NCI-H187 (cell line): ENCODE measurements around the gene ZFYVE26.
"Not testable (repeated sequence)": the region's sequence is repeated elsewhere in the genome, so short reads cannot be mapped to it uniquely, and the experiment has no call there.

Experiments
- DNase-seq, 2 experiments: peaks; one replicate each; lab custom pipeline; 2025; lab: John Stamatoyannopoulos, UW

Gene ZFYVE26

DNA sequence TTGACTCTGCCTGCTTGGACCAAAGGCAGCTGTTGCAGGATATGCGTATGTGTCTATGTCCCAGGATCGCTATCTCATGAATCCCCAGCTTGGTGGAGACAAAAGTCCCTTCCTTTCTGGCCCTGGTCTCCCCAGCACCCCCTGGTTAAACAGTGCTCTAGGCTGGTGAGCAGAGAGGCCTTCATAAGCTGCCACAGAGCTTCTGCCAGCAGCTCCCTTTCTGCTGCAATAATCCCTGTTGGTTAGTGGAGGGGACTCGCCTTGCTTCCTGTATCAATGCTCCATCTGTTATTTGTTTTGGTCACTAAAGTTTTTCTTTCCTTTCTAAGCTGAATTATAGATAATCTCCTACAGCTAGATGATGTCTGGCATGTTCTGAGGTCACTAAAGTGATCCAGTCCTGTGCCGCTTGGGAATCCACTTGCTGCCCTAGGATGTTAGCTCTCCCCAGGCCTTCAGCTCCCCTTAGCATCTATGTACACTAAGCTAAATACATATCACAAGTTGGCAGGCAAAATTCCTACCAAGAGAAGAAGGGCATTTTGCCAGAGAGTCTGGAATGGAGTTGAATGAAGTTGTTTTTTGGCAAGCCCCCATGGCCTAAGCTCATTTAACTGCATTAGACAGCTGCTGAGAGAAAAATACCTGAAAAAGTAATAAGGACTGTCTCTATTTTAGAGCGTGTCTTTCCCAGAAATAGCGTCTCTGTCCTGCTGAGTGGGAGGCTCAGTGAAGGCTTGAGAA, 66.9 kb downstream of the ZFYVE26 start:
- DNase-seq, result no peak

DNA sequence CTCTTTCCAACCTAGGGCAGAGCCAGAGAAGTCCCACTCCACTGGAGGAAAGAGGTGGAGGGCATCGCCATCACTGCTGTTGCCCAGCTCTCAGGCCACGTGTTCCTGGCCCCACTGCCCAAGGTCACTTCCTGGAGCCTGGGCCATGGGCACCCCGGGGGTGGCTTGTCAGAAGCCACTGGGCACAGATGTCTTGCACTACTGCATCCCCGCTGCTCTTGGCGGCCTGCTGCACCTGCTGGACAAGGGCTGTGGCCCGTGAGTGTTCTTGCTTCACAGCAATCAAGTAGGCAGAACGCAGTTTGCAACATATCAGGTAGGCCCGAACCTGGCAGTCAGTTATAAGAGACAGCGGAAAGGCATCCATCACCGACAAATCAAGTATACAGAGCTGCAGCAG, 68.1 kb downstream of the ZFYVE26 start:
- DNase-seq, result no peak

GRCh38 chr14:67746927-67747326, 69.5 kb downstream of the ZFYVE26 start:
- DNase-seq, result no peak

- DNase-seq, result no peak
Observed at GRCh38 chr14:67744046-67744445, 72.3 kb downstream of the ZFYVE26 start.

GRCh38 chr14:67738740-67739504, 77.5 kb downstream of the ZFYVE26 start:
- DNase-seq, result no peak

DNA sequence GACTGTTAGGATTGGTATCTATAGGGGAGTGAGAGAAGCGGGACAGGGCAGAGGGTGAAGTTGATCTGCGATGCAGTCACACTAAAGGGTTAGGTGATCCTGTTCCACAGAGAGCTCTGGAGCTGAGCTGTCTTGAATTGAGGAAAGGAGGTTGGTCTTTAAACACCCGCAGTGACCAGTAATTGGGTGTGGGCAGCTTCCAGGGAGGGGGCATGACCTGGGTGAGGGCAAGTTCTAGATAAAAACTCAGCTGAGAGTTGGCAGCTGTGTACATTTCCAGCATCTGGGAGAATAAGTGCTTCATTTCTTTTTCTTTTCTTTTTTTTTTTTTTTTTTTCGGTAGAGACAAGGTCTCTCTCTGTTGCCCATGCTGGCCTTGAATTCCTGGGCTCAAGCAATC, 79.6 kb downstream of the ZFYVE26 start:
- DNase-seq, result no peak

- no peak for DNase-seq
Observed at GRCh38 chr14:67735336-67736147, 80.8 kb downstream of the ZFYVE26 start.

DNA sequence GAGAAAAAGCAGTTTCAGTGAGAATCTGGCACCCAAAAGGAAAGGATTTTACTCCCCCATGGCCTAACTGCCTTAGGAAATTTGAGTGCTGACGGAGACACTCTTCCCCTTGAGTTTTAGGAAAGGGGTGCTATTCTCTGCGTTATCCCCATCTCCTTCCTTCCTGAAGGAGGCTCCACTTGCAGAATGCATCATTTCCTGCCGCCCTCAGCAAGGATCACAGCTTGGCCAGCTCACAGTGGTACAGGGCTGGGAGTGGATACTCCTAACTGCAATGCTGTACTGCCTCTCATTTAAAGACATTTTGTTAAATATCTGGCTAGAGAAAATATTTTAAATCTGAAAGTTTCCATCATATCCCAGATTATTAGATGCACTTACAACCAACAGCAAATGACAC, 81.7 kb downstream of the ZFYVE26 start:
- DNase-seq, result no peak

GRCh38 chr14:67733616-67734015, 82.8 kb downstream of the ZFYVE26 start:
- no peak for DNase-seq

DNA sequence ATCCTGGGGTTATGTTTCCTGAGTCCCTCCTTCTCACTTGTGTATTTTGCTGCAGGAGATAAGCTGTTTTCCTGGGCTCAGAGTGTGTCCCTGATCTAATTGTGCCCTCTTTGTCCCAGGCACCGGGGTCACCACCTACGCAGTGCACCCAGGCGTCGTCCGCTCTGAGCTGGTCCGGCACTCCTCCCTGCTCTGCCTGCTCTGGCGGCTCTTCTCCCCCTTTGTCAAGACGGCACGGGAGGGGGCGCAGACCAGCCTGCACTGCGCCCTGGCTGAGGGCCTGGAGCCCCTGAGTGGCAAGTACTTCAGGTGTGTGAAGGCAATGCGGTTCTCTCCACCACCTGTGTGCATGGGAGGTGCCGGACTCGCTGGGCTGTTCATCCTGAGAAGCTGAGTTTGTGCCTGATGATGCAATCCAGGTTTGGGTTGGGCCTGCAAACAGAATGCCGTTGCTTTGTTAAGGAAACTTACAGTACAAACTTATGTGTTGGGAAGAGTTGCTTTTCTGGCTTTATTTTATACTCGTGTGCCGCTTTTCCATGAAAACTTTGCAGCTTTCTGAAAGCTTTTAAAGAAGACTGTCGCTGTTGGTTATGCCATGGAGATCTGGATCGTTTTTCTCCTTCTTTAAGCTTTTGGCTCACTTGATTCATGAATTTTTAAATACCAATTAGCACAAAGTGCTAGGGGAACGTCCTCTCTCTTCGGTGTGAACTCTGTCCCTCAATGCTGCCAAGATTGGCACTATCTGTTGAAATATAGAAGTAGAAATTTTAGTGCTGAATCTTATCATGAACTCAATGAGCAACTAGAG, 87.1 kb downstream of the ZFYVE26 start:
- no peak for DNase-seq

DNA sequence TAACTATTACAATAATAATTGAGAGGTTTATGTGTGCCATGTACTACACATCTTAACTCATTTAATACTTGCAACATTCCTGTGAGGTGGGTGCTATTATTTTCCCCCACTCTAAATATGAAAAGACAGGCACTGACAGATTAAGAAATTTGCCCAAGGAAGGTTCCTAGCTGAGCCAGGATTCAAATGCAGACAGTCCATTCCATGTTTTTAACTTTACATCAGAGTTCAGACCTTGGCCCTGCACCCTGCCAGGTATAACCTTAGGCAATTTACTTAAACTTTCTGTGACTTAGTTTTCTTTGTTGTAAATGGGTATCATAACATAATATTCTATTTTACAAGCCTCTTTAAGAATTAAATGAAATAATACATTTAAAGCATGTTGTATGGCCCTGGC, 88.1 kb downstream of the ZFYVE26 start:
- DNase-seq, result no peak

DNA sequence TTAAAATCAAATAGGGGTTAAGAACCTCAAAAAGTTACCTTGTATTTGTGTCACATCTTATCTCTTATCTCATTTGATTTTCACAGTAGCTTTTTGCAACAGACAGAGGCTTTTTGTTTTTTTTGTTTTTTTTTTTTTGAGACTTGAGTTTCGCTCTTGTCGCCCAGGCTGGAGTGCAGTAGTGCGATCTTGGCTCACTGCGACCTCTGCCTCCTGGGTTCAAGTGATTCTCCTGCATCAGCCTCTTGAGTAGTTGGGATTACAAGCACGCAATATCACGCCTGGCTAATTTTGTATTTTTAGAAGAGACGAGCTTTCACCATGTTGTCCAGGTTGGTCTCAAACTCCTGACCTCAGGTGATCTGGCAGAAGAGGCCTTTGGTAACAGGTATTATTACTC, 89.0 kb downstream of the ZFYVE26 start:
- DNase-seq, result no peak

DNA sequence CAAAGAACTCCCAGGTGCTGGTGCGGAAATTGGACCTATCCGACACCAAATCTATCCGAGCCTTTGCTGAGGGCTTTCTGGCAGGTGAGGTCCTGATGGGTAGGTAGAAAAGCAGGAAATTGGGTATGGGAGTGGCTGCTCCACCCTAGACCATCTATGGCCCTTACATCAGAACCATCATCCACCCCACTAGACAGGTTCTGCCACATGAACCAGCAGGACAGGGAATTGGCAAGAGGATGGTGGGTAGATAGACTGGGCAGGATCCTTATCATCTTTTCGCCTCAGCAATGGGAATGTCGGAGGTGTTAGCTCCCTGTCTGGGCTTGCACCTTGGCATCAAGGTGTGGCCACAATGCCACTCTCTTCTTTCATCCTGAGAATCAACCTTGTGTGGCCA, 91.2 kb downstream of the ZFYVE26 start:
- no peak for DNase-seq

DNA sequence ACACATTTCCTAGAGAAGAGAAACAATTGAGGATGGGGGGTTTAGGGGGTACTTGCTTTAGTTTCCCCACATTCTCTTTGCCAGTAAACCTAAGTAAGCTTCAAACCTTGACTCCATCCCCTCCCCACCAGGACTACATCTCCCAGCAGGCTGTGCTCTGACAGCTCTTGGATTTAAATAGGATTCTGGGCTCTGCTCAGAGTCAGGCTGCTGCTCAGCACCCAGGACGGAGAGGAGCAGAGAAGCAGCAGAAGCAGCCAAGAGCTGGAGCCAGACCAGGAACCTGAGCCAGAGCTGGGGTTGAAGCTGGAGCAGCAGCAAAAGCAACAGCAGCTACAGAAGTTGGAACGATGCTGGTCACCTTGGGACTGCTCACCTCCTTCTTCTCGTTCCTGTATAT, 94.1 kb downstream of the ZFYVE26 start:
- DNase-seq, result no peak

- no peak for DNase-seq
Observed at GRCh38 chr14:67721875-67722274, 94.5 kb downstream of the ZFYVE26 start.

DNA sequence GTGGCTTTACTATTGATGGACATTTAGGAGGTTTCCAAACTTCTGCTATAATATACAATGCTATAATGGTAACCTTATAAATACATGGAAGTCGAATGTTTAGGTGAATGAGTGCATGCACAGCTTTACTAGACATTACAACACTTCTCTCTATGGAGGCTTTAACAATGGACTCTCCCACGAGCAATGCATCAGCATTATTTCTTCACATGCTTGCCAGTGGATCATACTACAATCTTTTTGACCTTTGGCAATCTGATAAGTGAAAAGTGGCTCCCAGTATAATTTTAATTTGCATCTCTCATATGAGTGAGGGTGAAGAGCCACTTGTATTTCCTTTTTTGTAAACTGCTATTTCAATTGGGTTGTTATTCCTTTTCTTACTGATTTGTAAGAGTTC, 96.5 kb downstream of the ZFYVE26 start:
- DNase-seq, result no peak

GRCh38 chr14:67719385-67719784, 97.0 kb downstream of the ZFYVE26 start:
- not testable (repeated sequence) for DNase-seq

DNA sequence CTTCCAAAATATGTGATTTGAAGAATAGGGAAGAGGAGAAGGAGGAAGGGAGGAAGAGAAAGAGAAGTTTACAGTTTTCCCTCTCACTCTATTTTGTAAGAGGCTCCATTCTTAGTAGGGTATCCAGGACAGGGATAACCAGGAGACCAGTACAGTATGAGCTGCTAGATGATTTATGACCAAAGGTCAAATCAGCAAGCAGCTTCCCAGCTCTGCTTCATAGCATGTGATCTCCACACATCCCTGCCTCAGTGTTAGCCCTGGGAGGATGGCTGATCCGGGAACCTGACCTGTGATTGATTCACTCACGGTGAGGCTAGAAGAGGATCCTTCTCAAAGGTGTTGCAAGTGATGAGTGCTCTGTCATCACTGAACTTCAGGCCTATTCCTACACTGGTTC, 98.1 kb downstream of the ZFYVE26 start:
- no peak for DNase-seq

DNA sequence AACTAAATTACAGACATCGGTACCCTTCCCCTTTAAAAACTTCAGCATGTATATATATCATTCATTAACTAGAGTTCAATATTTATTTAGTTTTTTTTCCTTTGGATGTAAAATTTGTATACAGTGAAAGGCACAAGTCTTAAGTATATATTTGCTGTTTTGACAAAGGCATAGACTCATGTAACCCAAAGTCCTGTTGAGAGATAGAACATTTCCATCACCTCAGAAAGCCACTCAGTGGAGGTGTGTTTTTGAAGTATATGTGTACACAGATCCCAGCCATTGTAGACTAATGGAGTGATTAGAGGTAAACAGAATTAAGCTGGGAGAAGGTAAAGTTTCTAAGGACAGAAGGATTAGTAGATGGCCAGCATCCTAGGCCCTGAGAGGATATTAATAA, 99.3 kb downstream of the ZFYVE26 start:
- no peak for DNase-seq

GRCh38 chr14:67710209-67710608, 106.2 kb downstream of the ZFYVE26 start:
- no peak for DNase-seq

- not testable (repeated sequence) for DNase-seq
Observed at GRCh38 chr14:67709796-67710195, 106.6 kb downstream of the ZFYVE26 start.

GRCh38 chr14:67709346-67709745, 107.0 kb downstream of the ZFYVE26 start:
- DNase-seq, result not testable (repeated sequence)
